Measurements from ENCODE around the gene CCDC190. TPM values are rescaled to one million over a fixed set of nuclear protein-coding genes. Genes with fewer than 3 reads are reported as not detected.
A peak's percentile ranks its signal among the peaks of the same experiment; 100 is the strongest.

Gene CCDC190
- total RNA-seq, 4 donors from 2014 or later = 1.5 to 4.8 (median 2.3) TPM

DNA sequence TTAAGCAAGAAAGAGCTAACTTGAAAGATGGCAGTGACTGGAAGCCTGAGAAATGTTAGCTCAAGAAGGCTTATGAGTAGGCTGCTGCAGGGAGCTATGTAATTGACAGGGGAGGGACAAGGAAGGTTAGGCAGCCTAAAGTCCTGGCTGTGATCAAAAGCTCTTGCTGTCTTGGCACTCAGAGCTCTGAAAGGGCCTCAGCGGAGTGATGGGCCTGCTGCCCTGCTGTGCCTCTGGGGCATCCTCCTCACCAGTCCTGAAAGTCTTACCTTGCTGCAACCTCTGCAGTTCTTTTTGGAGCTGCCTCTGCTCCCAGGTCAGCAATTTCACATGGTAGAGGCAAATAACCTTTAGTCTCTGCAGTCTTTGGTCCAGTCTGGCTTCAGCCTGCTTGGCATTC, 1.8 kb downstream of the CCDC190 start:
- 0 to 30% methylated on average over 1 of the region's 1 CpG for WGBS, 2 donors

DNA sequence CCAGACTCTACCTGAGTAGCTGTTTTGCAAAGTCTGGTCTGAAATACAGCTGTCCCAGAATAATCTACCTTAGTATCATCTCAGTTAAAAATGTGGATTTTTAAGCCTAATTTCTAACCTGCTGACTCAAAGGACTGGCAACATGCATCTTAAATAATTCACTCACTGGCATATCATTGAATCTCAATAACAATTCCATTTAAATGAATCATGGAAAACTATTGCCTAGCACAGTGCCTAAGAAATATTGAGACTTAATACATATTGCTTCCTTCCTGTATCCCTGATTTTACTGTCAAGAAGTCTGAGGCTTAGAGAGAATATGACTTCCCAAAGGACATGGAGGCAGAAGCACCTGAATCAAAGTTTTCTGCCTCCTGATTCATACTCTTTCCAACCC, 3.1 kb downstream of the CCDC190 start:
- DNase-seq = no peak
- Histone ChIP-seq H3K4me3 (no peak overlapping the region), H3K27ac (no peak overlapping the region), H3K4me1 (peaks cover 0 to 13% (median 3%) of the 10 kb centered on the region in 3 donors), H3K27me3 (no peaks in the 10 kb centered on the region), H3K36me3 (no peaks in the 10 kb centered on the region), H3K9me3 (no peaks in the 10 kb centered on the region)
- TF ChIP-seq, protein P1, sequence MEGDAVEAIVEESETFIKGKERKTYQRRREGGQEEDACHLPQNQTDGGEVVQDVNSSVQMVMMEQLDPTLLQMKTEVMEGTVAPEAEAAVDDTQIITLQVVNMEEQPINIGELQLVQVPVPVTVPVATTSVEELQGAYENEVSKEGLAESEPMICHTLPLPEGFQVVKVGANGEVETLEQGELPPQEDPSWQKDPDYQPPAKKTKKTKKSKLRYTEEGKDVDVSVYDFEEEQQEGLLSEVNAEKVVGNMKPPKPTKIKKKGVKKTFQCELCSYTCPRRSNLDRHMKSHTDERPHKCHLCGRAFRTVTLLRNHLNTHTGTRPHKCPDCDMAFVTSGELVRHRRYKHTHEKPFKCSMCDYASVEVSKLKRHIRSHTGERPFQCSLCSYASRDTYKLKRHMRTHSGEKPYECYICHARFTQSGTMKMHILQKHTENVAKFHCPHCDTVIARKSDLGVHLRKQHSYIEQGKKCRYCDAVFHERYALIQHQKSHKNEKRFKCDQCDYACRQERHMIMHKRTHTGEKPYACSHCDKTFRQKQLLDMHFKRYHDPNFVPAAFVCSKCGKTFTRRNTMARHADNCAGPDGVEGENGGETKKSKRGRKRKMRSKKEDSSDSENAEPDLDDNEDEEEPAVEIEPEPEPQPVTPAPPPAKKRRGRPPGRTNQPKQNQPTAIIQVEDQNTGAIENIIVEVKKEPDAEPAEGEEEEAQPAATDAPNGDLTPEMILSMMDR (IDR thresholded peaks at IDR 0.05) = no peak
- TF ChIP-seq POLR2A (IDR thresholded peaks at IDR 0.05) = no peak
- intact Hi-C loops (cut with DNase I) = no loop called here

More for the DNA sequence above, 1.8 kb downstream of the CCDC190 start:
- no peak overlapping the region for H3K4me3 ChIP-seq
- no peaks in the 10 kb centered on the region for H3K27me3 ChIP-seq
- peaks cover 0 to 13% (median 3%) of the 10 kb centered on the region in 3 donors for H3K4me1 ChIP-seq
- TF ChIP-seq POLR2A (IDR thresholded peaks at IDR 0.05) = no peak
- TF ChIP-seq, protein P1 (IDR thresholded peaks at IDR 0.05) = no peak
- DNase-seq = no peak
- no peaks in the 10 kb centered on the region for H3K36me3 ChIP-seq
- intact Hi-C loops (cut with DNase I) = no loop called here
- no peaks in the 10 kb centered on the region for H3K9me3 ChIP-seq
- H3K27ac ChIP-seq = no peak overlapping the region

DNA sequence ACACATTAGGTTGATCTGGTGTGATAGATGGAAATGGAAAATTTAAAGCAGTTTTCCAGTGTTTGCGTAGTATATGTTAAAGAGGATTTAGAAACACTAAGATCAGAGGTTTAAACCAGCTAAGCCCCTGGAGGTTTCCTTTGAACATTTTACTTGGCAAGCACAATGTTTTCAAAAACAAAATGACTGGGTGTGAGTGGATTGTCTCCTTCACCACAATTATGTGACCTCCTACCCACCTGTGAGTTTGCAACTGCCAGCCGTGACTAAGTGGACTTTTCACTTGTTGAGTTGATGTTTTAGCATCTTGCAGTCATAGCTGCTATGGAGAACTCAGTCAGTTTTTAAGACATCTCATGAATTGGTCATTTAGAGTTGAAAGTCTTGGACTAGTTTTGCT, 4.7 kb downstream of the CCDC190 start:
- no peak for TF ChIP-seq POLR2A (IDR thresholded peaks at IDR 0.05)
- TF ChIP-seq, protein P1 (IDR thresholded peaks at IDR 0.05) = no peak
- intact Hi-C loops (cut with DNase I) = no loop called here
- H3K9me3 ChIP-seq = no peaks in the 10 kb centered on the region
- H3K27me3 ChIP-seq = no peaks in the 10 kb centered on the region
- no peak overlapping the region for H3K27ac ChIP-seq
- no peaks in the 10 kb centered on the region for H3K36me3 ChIP-seq
- peaks cover 0 to 13% (median 3%) of the 10 kb centered on the region in 3 donors for H3K4me1 ChIP-seq
- WGBS, 2 donors = 44 to 62% methylated on average over 2 of the region's 2 CpGs
- no peak overlapping the region for H3K4me3 ChIP-seq
- no peak for DNase-seq

DNA sequence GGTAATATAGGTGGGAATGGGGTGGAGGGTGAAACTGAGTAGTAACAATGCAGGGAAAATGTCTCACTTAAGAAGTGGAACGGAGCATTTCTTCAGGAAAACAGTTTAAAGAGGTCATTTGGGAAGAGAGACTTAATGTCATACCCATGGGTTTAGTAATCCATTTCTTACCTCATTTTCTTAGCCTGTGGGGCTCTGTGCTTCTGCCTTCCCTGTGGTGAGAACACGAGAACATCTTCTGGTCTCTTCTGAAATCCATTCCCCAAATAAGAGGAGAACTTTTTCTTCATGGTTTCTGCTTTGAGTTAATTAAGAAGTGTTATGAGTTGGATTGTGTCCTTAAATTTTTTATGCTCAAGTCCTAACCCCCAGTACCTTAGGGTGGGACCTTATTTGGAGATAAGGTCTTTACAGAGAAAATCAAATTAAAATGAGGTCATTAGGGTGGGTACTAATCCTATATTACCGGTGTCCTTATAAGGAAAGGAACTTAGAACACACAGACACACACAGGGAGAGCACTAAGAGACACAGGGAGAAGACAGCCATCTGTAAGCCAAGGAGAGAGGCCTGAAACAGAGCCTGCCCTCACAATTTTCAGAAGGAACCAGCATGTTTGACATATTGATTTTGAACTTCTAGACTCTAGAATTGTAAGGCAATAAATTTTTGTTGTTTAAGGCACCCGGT, 5.4 kb downstream of the CCDC190 start:
- intact Hi-C loops (cut with DNase I) = no loop called here
- H3K27me3 ChIP-seq = no peaks in the 10 kb centered on the region
- H3K4me3 ChIP-seq = no peak overlapping the region
- WGBS, 2 donors = 73 to 84% methylated on average over 4 of the region's 4 CpGs
- DNase-seq = no peak
- H3K36me3 ChIP-seq = no peaks in the 10 kb centered on the region
- H3K4me1 ChIP-seq = peaks cover 0 to 13% (median 3%) of the 10 kb centered on the region in 3 donors
- no peak overlapping the region for H3K27ac ChIP-seq
- TF ChIP-seq, protein P1 (IDR thresholded peaks at IDR 0.05) = no peak
- no peak for TF ChIP-seq POLR2A (IDR thresholded peaks at IDR 0.05)
- no peaks in the 10 kb centered on the region for H3K9me3 ChIP-seq

DNA sequence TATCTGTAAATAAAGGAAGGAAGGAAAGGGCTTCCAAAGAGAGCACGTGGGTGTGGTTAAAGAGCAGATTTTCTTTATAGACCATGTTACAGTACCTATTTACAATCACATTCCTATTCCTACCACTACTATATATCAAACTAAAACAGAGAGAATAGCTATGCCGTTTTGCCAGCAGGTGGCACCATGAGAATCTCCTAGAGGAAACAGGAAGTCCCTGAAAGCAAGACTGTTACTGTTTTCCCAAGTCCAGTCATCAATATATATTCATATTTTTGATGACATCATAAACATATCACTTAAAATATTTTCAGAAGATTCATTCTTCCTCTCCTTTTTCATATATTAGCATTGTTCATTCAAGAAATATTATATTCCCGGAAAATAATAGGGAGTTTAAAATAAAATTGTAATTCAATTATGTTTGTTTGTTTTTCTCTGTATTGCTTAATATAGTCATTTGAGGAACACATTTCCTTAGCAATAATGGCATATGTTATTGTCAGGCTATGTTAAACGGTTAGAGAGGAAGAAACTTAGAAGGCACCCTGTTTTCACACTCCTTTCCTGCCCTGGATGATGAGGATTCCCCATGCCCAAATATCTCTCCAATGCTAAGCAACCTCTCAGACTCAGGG, 6.6 kb downstream of the CCDC190 start:
- Histone ChIP-seq H3K27me3 (no peaks in the 10 kb centered on the region), H3K27ac (no peak overlapping the region), H3K4me3 (no peak overlapping the region), H3K4me1 (peaks cover 0 to 13% (median 3%) of the 10 kb centered on the region in 3 donors), H3K36me3 (no peaks in the 10 kb centered on the region), H3K9me3 (no peaks in the 10 kb centered on the region)
- no peak for DNase-seq
- TF ChIP-seq, protein P1 (IDR thresholded peaks at IDR 0.05) = peak; percentile 31 to 70 (median 60)
- no peak for TF ChIP-seq POLR2A (IDR thresholded peaks at IDR 0.05)
- 26 to 33% methylated on average over 4 of the region's 4 CpGs for WGBS, 2 donors
- intact Hi-C loops (cut with DNase I) = no loop called here

All from esophagus squamous epithelium (tissue), 5 donors.